HCT116 (cell line): ENCODE measurements around the gene ACSL3. TPM values are rescaled to one million over a fixed set of nuclear protein-coding genes. Genes with fewer than 3 reads are reported as not detected.

ENCODE experiments used
- ATAC-seq: fragments of 200-7000 bp; cut with Tn5 transposase; 2 replicates; pipeline ENCODE4 v1.9.1; 2020; ENCODE audit warnings: mild to moderate bottlenecking, moderate library complexity
- BruUV-seq: library from RNA; stranded (reverse); fragments of 400-500 nt; replicated peaks from 2 replicates; lab custom pipeline; 2021; lab: Mats Ljungman, UMichigan
- CTCF ChIA-PET: fragments of 300-600 bp; sonication (Branson Sonifier 250); formaldehyde crosslinking; loops from one replicate; lab custom pipeline; 2021; ENCODE audit warnings: antibody characterized with exemption; lab: Charles Lee
- POLR2A ChIA-PET: fragments of 300-600, 350-600 bp; sonication (Branson Sonifier 250); formaldehyde crosslinking; loops from one replicate; lab custom pipeline; 2021; ENCODE audit warnings: antibody characterized with exemption; lab: Charles Lee
- RAD21 ChIA-PET, 2 experiments: fragments of 300-600 bp; sonication (Branson Sonifier 250); formaldehyde crosslinking; loops; one replicate each; lab custom pipeline; 2023; ENCODE audit warnings: low total read pairs in 2 of 2; ENCODE audit not compliant: uncharacterized antibody in 2 of 2, unreplicated experiment in 2 of 2, low non-redundant PET in 1 of 2; lab: Charles Lee
- DNase-seq: peaks from one replicate; pipeline ENCODE4 v3.0.0-alpha.2; 2010; ENCODE audit warnings: low read depth, low spot score
- H2AFZ ChIP-seq: fragments of 200-600 bp; shearing (Covaris generic), sonication (generic); 2 replicates; pipeline ENCODE4 v1.6.1; 2017; ENCODE audit warnings: low read depth, mixed run types, mixed read lengths, antibody characterized with exemption, low read length; ENCODE audit not compliant: poor library complexity, severe bottlenecking
- H3K27ac ChIP-seq: 2 replicates; pipeline ENCODE4 v1.5.1; 2012; ENCODE audit warnings: low read depth, low read length
- H3K27me3 ChIP-seq: fragments of 200-600 bp; sonication (generic); 2 replicates; pipeline ENCODE4 v1.6.1; 2016; ENCODE audit warnings: mixed run types, low read length, mixed read lengths; ENCODE audit not compliant: insufficient read depth
- H3K36me3 ChIP-seq, 2 experiments: fragments of 200-500 bp in 1 of 2; fragments of 200-600 bp in 1 of 2; sonication (Bioruptor generic) in 1 of 2; sonication (generic) in 1 of 2; 2 replicates each; pipeline versions ENCODE4 v1.5.1 to v1.6.1; 2014 to 2016; ENCODE audit warnings: low read length in 2 of 2, inconsistent platforms in 1 of 2, mixed read lengths in 1 of 2, mixed run types in 1 of 2; ENCODE audit not compliant: insufficient read depth in 2 of 2, control insufficient read depth in 1 of 2
- H3K4me1 ChIP-seq, 2 experiments: fragments of 200-600 bp in 1 of 2; sonication (generic) in 1 of 2; 2 replicates each; pipeline versions ENCODE4 v1.5.1 to v1.6.1; 2012 to 2017; ENCODE audit warnings: low read length in 2 of 2, inconsistent platforms in 1 of 2, mild to moderate bottlenecking in 1 of 2, mixed read lengths in 1 of 2, mixed run types in 1 of 2, moderate library complexity in 1 of 2; ENCODE audit not compliant: insufficient read depth in 2 of 2, control insufficient read depth in 1 of 2
- H3K4me2 ChIP-seq: fragments of 200-600 bp; sonication (generic); 2 replicates; pipeline ENCODE4 v1.6.1; 2017; ENCODE audit warnings: mixed run types, low read length, mixed read lengths
- H3K4me3 ChIP-seq, 2 experiments: fragments of 200-600 bp in 1 of 2; sonication (generic) in 1 of 2; replicated peaks in 1 of 2; 2 replicates each; pipeline ENCODE4 v1.5.1; 2011 to 2016; ENCODE audit warnings: low read length in 2 of 2, control low read depth in 1 of 2, low read depth in 1 of 2, mild to moderate bottlenecking in 1 of 2, mixed read lengths in 1 of 2, mixed run types in 1 of 2
- H3K79me2 ChIP-seq: fragments of 200-600 bp; sonication (generic); 2 replicates; pipeline ENCODE4 v1.6.1; 2017; ENCODE audit warnings: mild to moderate bottlenecking, mixed run types, low read length, moderate library complexity, mixed read lengths; ENCODE audit not compliant: insufficient read depth
- H3K9ac ChIP-seq: fragments of 200-600 bp; sonication (generic); 2 replicates; pipeline ENCODE4 v1.6.1; 2016; ENCODE audit warnings: low read length, mixed read lengths
- H3K9me2 ChIP-seq: fragments of 200-600 bp; sonication (generic), shearing (Covaris generic); 2 replicates; pipeline ENCODE4 v1.6.1; 2017; ENCODE audit warnings: mixed run types, mild to moderate bottlenecking, moderate library complexity; ENCODE audit not compliant: insufficient read depth
- H3K9me3 ChIP-seq, 2 experiments: fragments of 200-500 bp in 1 of 2; fragments of 200-600 bp in 1 of 2; sonication (Bioruptor generic) in 1 of 2; sonication (generic) in 1 of 2; 2 replicates each; pipeline ENCODE4 v1.6.1; 2014 to 2017; ENCODE audit warnings: low read length in 2 of 2, mixed read lengths in 2 of 2, inconsistent platforms in 1 of 2, low read depth in 1 of 2, mild to moderate bottlenecking in 1 of 2, mixed run types in 1 of 2, moderate library complexity in 1 of 2; ENCODE audit not compliant: control insufficient read depth in 1 of 2, insufficient read depth in 1 of 2
- H4K20me1 ChIP-seq: fragments of 200-600 bp; sonication (generic), shearing (Covaris generic); 2 replicates; pipeline ENCODE4 v1.6.1; 2017; ENCODE audit warnings: mixed run types, mild to moderate bottlenecking, moderate library complexity; ENCODE audit not compliant: insufficient read depth
- CBX3 ChIP-seq: IDR thresholded peaks from 2 replicates; pipeline ENCODE4 v1.6.1; 2012; ENCODE audit warnings: low read depth
- CEBPB ChIP-seq: IDR thresholded peaks from 2 replicates; pipeline ENCODE4 v1.6.1; 2012; ENCODE audit warnings: low read depth
- CTCF ChIP-seq, 3 experiments: fragments of 200-600 bp in 1 of 3; sonication (generic) in 1 of 3; IDR thresholded peaks in 2 of 3; conservative IDR thresholded peaks in 1 of 3; 2 replicates each; pipeline ENCODE4 v1.5.1; 2012 to 2017; ENCODE audit warnings: low read depth in 2 of 3, low read length in 2 of 3, antibody characterized with exemption in 1 of 3, borderline replicate concordance in 1 of 3, control low read depth in 1 of 3, mild to moderate bottlenecking in 1 of 3, mixed read lengths in 1 of 3, mixed run types in 1 of 3, moderate library complexity in 1 of 3; ENCODE audit not compliant: insufficient read depth in 1 of 3
- ELF1 ChIP-seq: IDR thresholded peaks from 2 replicates; pipeline ENCODE4 v1.6.1; 2012; ENCODE audit warnings: low read depth, borderline replicate concordance
- EZH2phosphoT487 ChIP-seq: fragments of 200-600 bp; IDR thresholded peaks from 2 replicates; pipeline ENCODE4 v1.6.1; 2018; ENCODE audit warnings: antibody characterized with exemption, borderline replicate concordance
- FOSL1 ChIP-seq: IDR thresholded peaks from 2 replicates; pipeline ENCODE4 v1.6.1; 2012; ENCODE audit warnings: low read depth
- JUND ChIP-seq: IDR thresholded peaks from 2 replicates; pipeline ENCODE4 v1.6.1; 2012
- POLR2AphosphoS5 ChIP-seq: IDR thresholded peaks from 2 replicates; pipeline ENCODE4 v1.6.1; 2011; ENCODE audit warnings: mild to moderate bottlenecking, low read depth, low read length, moderate library complexity
- RAD21 ChIP-seq: IDR thresholded peaks from 2 replicates; pipeline ENCODE4 v1.6.1; 2012; ENCODE audit warnings: low read depth, mild to moderate bottlenecking
- SRF ChIP-seq: IDR thresholded peaks from 2 replicates; pipeline ENCODE4 v1.6.1; 2012; ENCODE audit warnings: low read depth
- TCF7L2 ChIP-seq: IDR thresholded peaks from 2 replicates; pipeline ENCODE4 v1.7.0; 2011; ENCODE audit warnings: borderline replicate concordance, inconsistent platforms; ENCODE audit not compliant: insufficient read depth, insufficient read length; ENCODE audit errors: extremely low read depth
- YY1 ChIP-seq: IDR thresholded peaks from 2 replicates; pipeline ENCODE4 v1.6.1; 2011; ENCODE audit warnings: low read length, low read depth, moderate library complexity, mild to moderate bottlenecking; ENCODE audit not compliant: insufficient replicate concordance; ENCODE audit errors: extremely low read depth
- ZBTB33 ChIP-seq: IDR thresholded peaks from 2 replicates; pipeline ENCODE4 v1.6.1; 2011; ENCODE audit warnings: mild to moderate bottlenecking, low read length, moderate library complexity; ENCODE audit not compliant: insufficient replicate concordance; ENCODE audit errors: extremely low read depth
- ZFX ChIP-seq: fragments of 450-650 bp; IDR thresholded peaks from 2 replicates; pipeline ENCODE4 v1.6.1; 2017
- ZNF274 ChIP-seq: fragments of 200-500 bp; sonication (Bioruptor generic); IDR thresholded peaks from 2 replicates; pipeline ENCODE4 v1.6.1; 2014; ENCODE audit warnings: mild to moderate bottlenecking, low read depth, low read length, inconsistent platforms
- intact Hi-C: fragments of 100-400 bp; cut with micrococcal nuclease; formaldehyde crosslinking; loops from 2 replicates; pipeline ENCODE4 v1.10.0; 2022
- total RNA-seq: library from RNA; stranded (reverse); gene quantifications from one replicate; pipeline ENCODE4 v1.2.1, GENCODE V29; 2021; ENCODE audit not compliant: unreplicated experiment
- TF ChIP-seq, protein P1 (sequence below): IDR thresholded peaks from 2 replicates; pipeline ENCODE4 v1.6.1; 2012
- TF ChIP-seq, protein P2 (sequence below): IDR thresholded peaks from 2 replicates; pipeline ENCODE4 v1.6.1; 2012; ENCODE audit warnings: low read depth

ACSL3 gene
- total RNA-seq, 1 experiment from 2014 or later = 142 TPM

GRCh38 chr2:222887124-222887523 lies 26.3 kb downstream of the ACSL3 start:
- Histone ChIP-seq H3K9me2 (no peaks in the 10 kb centered on the region), H3K27ac (no peak overlapping the region), H3K36me3 (no peaks in the 10 kb centered on the region), H3K4me3 (no peak overlapping the region), H2AFZ (no peak overlapping the region), H3K9me3 (no peaks in the 10 kb centered on the region), H3K4me1 (peaks cover 3 to 5% of the 10 kb centered on the region in 2 experiments; a peak in 2 of 4 replicates), H3K27me3 (no peaks in the 10 kb centered on the region), H3K79me2 (peaks cover 95% of the 10 kb centered on the region), H3K9ac (no peak overlapping the region), H4K20me1 (peaks cover 3% of the 10 kb centered on the region; the same call in 1 of the 2 replicates), H3K4me2 (no peak overlapping the region)
- ChIA-PET POLR2A (no interaction called here), RAD21 (no interaction called here), CTCF (no interaction called here)
- TF ChIP-seq CBX3 (no peak), FOSL1 (no peak), ZNF274 (no peak), JUND (no peak), TCF7L2 (no peak), ZFX (no peak), RAD21 (no peak), SRF (no peak), EZH2phosphoT487 (no peak), CTCF (IDR thresholded peaks at IDR 0.05 in 2 of 3, conservative IDR thresholded peaks at IDR 0.05 in 1 of 3; ENCODE audit: borderline replicate concordance in 1 of 3, insufficient read depth in 1 of 3, low read depth in 2 of 3, low read length in 2 of 3) (no peak), CEBPB (no peak), POLR2AphosphoS5 (no peak), ZBTB33 (no peak), ELF1 (no peak), YY1 (no peak)
- TF ChIP-seq, protein P1, sequence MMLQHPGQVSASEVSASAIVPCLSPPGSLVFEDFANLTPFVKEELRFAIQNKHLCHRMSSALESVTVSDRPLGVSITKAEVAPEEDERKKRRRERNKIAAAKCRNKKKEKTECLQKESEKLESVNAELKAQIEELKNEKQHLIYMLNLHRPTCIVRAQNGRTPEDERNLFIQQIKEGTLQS = no peak
- TF ChIP-seq, protein P2, sequence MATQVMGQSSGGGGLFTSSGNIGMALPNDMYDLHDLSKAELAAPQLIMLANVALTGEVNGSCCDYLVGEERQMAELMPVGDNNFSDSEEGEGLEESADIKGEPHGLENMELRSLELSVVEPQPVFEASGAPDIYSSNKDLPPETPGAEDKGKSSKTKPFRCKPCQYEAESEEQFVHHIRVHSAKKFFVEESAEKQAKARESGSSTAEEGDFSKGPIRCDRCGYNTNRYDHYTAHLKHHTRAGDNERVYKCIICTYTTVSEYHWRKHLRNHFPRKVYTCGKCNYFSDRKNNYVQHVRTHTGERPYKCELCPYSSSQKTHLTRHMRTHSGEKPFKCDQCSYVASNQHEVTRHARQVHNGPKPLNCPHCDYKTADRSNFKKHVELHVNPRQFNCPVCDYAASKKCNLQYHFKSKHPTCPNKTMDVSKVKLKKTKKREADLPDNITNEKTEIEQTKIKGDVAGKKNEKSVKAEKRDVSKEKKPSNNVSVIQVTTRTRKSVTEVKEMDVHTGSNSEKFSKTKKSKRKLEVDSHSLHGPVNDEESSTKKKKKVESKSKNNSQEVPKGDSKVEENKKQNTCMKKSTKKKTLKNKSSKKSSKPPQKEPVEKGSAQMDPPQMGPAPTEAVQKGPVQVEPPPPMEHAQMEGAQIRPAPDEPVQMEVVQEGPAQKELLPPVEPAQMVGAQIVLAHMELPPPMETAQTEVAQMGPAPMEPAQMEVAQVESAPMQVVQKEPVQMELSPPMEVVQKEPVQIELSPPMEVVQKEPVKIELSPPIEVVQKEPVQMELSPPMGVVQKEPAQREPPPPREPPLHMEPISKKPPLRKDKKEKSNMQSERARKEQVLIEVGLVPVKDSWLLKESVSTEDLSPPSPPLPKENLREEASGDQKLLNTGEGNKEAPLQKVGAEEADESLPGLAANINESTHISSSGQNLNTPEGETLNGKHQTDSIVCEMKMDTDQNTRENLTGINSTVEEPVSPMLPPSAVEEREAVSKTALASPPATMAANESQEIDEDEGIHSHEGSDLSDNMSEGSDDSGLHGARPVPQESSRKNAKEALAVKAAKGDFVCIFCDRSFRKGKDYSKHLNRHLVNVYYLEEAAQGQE = no peak
- intact Hi-C loops = no loop called here
- BruUV-seq = no TSS peak
- DNase-seq (no peak), ATAC-seq (no peak)
